IPS-18c (cell line): ENCODE measurements around the gene IRF2BP2.

Experiments
- H3K4me3 ChIP-seq: 2 replicates; pipeline ENCODE4 v1.7.0; 2013; ENCODE audit warnings: low read depth, mild to moderate bottlenecking, low read length, moderate library complexity; ENCODE audit not compliant: insufficient read depth
- H3K9me3 ChIP-seq: one replicate; pipeline ENCODE4 v1.6.1; 2013; ENCODE audit warnings: mild to moderate bottlenecking, low read length, moderate library complexity; ENCODE audit not compliant: control insufficient read depth, insufficient read depth

The IRF2BP2 gene

GRCh38 chr1:234558330-234558836, 51.6 kb downstream of the IRF2BP2 start:
- Histone ChIP-seq H3K4me3 (no peak overlapping the region), H3K9me3 (no peaks in the 10 kb centered on the region)

DNA sequence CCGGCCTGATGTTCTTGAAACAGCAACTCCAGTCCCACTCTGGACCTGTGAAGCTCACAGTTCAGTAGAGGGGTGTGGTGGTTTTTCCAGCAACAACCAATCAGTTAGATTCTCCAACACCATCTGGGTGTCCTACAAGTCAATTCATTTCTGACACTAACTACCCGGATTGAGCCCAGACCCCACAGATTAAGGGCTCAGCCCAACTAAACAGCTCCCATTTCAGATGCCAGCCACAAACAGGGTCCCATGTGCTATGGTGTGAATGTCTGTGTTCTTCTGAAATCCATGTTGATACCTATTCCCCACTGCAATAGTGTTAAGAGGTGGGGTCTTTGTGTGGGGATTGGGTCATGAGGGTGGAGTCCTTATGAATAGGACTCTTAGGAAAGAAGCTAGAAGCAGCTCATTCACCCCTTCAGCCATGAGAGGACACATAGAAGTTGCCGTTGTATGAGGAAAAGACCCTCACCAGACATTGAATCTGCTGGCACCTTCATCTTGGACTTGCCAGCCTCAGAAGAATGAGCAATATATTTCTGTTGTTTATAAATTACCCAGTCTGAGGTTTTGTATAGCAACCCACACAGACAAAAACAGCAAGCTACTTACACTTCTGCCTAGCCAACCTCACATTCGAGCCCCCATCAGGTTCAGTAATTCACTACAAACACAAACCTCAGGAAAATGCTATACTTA, 53.6 kb downstream of the IRF2BP2 start:
- H3K4me3 ChIP-seq: no peak overlapping the region
- no peaks in the 10 kb centered on the region for H3K9me3 ChIP-seq

DNA sequence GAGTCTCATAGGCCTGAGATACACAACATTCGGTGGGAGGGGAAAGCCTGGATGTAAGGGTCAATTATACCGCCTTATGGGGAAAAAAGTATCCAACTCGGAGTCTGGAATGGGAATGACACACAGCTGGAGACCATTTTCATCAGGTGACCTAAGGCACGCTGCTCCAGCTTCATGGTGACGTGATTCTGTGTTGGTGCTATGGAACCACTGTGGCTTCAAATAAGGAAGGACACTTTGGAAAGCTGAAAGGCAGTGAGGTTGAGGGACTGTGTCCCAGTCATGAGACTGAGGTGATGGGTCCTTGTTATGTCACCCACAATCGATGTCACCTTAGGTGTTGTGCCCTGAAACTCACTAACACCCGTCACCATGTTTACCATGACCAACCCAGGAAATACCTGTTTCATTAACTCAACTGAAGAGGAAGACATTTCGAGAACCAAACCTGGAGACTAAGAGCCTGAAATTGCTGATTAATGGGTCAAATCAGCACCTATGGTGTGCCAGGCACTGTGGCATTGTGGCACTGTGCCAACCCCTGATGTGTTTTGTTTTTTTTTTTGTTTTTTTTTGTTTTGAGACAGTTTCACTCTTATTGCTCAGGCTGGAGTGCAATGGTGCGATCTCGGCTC, 54.5 kb downstream of the IRF2BP2 start:
- no peaks in the 10 kb centered on the region for H3K9me3 ChIP-seq
- no peak overlapping the region for H3K4me3 ChIP-seq

- H3K4me3 ChIP-seq: no peak overlapping the region
- H3K9me3 ChIP-seq: no peaks in the 10 kb centered on the region
These were observed 55.2 kb downstream of the IRF2BP2 start for GRCh38 chr1:234554698-234555311.
